Glutamatergic neuron (in vitro differentiated cells): ENCODE data around the gene SYT14. TPM values are rescaled to one million over a fixed set of nuclear protein-coding genes. Genes with fewer than 3 reads are reported as not detected.
A peak's percentile ranks its signal among the peaks of the same experiment; 100 is the strongest.

ENCODE experiments used
- DNase-seq: peaks from one replicate; pipeline ENCODE4 v3.0.0; 2022
- H3K27ac Mint-ChIP-seq: one replicate; pipeline ENCODE4 v1.8.0; 2020; ENCODE audit warnings: mild to moderate bottlenecking, mixed read lengths, inconsistent platforms; ENCODE audit not compliant: unreplicated experiment
- H3K27me3 Mint-ChIP-seq: one replicate; pipeline ENCODE4 v1.8.0; 2020; ENCODE audit warnings: mild to moderate bottlenecking, moderate library complexity, mixed read lengths, inconsistent platforms; ENCODE audit not compliant: unreplicated experiment
- H3K36me3 Mint-ChIP-seq: one replicate; pipeline ENCODE4 v1.8.0; 2020; ENCODE audit warnings: mild to moderate bottlenecking, mixed read lengths, inconsistent platforms; ENCODE audit not compliant: unreplicated experiment
- H3K4me1 Mint-ChIP-seq: one replicate; pipeline ENCODE4 v1.8.0; 2020; ENCODE audit warnings: mild to moderate bottlenecking, low read depth, mixed read lengths, inconsistent platforms; ENCODE audit not compliant: unreplicated experiment
- H3K4me3 Mint-ChIP-seq: one replicate; pipeline ENCODE4 v1.8.0; 2020; ENCODE audit warnings: mild to moderate bottlenecking, mixed read lengths, inconsistent platforms; ENCODE audit not compliant: unreplicated experiment
- H3K9me3 Mint-ChIP-seq: one replicate; pipeline ENCODE4 v1.8.0; 2020; ENCODE audit warnings: mild to moderate bottlenecking, moderate library complexity, mixed read lengths, inconsistent platforms; ENCODE audit not compliant: unreplicated experiment
- total RNA-seq: library from RNA; stranded (reverse); fragmentation: NEBNext Ultra II Directional; extraction: Animal tissue kit (Norgen Biotek cat#: 25700); gene quantifications from one replicate; pipeline ENCODE4 v1.2.1, GENCODE V29; 2021; ENCODE audit not compliant: unreplicated experiment
- TF ChIP-seq, protein P1 (sequence below): fragments of 200-600 bp; sonication (generic); IDR thresholded peaks from one replicate; pipeline ENCODE4 v1.5.0; 2021; ENCODE audit not compliant: partially characterized antibody, unreplicated experiment

The SYT14 gene
- total RNA-seq, 1 donor from 2014 or later = 18.1 TPM

DNA sequence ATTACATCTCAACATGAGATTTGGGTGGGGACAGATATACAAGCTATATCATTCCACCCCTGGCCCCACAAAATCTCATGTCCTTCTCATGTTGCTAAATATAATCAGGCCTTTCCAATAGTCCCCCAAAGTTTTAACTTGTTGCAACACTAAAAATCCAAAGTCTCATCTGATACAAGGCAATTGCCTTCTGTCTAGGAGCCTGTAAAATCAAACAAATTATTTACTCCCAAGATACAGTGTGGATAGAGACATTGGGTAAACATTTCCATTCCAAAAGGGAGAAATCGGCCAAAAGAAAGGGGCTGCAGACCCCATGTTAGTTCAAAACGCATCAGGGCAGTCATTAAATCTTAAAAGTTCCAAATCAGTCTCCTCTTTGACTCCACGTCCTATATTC is 47.0 kb downstream of the SYT14 start:
- no peaks in the 10 kb centered on the region for H3K9me3 Mint-ChIP-seq
- TF ChIP-seq, protein P1, sequence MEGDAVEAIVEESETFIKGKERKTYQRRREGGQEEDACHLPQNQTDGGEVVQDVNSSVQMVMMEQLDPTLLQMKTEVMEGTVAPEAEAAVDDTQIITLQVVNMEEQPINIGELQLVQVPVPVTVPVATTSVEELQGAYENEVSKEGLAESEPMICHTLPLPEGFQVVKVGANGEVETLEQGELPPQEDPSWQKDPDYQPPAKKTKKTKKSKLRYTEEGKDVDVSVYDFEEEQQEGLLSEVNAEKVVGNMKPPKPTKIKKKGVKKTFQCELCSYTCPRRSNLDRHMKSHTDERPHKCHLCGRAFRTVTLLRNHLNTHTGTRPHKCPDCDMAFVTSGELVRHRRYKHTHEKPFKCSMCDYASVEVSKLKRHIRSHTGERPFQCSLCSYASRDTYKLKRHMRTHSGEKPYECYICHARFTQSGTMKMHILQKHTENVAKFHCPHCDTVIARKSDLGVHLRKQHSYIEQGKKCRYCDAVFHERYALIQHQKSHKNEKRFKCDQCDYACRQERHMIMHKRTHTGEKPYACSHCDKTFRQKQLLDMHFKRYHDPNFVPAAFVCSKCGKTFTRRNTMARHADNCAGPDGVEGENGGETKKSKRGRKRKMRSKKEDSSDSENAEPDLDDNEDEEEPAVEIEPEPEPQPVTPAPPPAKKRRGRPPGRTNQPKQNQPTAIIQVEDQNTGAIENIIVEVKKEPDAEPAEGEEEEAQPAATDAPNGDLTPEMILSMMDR = no peak
- no peak overlapping the region for H3K27ac Mint-ChIP-seq
- H3K4me1 Mint-ChIP-seq = peaks cover 3% of the 10 kb centered on the region
- H3K36me3 Mint-ChIP-seq = peaks cover 4% of the 10 kb centered on the region
- peaks cover 2% of the 10 kb centered on the region for H3K27me3 Mint-ChIP-seq
- DNase-seq = no peak
- no peak overlapping the region for H3K4me3 Mint-ChIP-seq

DNA sequence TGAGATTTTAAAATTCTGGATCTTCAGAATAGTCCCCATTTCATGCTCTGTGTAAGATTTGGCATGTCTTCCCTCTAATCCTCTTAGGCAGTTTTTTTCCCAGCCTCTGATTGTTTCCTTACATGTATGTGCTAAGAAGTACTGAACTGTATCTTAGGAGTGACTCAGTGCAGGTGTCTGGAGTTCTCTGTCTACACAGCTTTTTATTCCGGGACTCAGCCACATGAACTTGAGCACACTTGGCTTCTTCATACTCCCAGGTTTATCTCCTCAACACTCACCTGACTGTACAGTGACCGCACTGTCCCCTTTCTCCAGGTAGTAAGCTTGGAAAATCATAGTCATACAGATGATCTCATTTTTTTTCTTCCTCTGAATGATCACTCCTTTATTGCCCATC is 50.7 kb downstream of the SYT14 start:
- no peak overlapping the region for H3K27ac Mint-ChIP-seq
- peaks cover 9% of the 10 kb centered on the region for H3K4me1 Mint-ChIP-seq
- H3K27me3 Mint-ChIP-seq = peaks cover 2% of the 10 kb centered on the region
- TF ChIP-seq, protein P1 = no peak
- no peak overlapping the region for H3K4me3 Mint-ChIP-seq
- DNase-seq = no peak
- no peaks in the 10 kb centered on the region for H3K36me3 Mint-ChIP-seq
- no peaks in the 10 kb centered on the region for H3K9me3 Mint-ChIP-seq

DNA sequence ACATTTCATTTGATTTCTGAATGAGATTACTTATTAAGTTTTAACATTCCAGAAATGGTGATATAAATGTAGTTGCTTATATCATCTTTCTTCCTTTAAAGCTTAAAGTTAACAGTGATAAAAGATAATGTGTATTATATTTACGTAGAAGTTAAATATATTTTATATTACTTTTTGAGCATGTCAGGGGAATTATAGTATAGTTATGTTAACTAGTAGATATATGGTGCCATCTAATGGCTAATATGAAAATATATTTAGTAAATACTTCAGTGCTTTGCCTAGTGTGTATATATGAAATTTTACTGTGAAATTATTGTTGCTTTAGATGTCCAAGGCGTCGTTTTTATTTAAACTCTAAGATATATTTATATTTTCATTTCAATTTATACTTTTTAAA is 51.5 kb downstream of the SYT14 start:
- H3K36me3 Mint-ChIP-seq = no peaks in the 10 kb centered on the region
- no peaks in the 10 kb centered on the region for H3K9me3 Mint-ChIP-seq
- peaks cover 8% of the 10 kb centered on the region for H3K4me1 Mint-ChIP-seq
- no peak overlapping the region for H3K4me3 Mint-ChIP-seq
- H3K27me3 Mint-ChIP-seq = peaks cover 2% of the 10 kb centered on the region
- no peak for DNase-seq
- H3K27ac Mint-ChIP-seq = no peak overlapping the region
- TF ChIP-seq, protein P1 = no peak

DNA sequence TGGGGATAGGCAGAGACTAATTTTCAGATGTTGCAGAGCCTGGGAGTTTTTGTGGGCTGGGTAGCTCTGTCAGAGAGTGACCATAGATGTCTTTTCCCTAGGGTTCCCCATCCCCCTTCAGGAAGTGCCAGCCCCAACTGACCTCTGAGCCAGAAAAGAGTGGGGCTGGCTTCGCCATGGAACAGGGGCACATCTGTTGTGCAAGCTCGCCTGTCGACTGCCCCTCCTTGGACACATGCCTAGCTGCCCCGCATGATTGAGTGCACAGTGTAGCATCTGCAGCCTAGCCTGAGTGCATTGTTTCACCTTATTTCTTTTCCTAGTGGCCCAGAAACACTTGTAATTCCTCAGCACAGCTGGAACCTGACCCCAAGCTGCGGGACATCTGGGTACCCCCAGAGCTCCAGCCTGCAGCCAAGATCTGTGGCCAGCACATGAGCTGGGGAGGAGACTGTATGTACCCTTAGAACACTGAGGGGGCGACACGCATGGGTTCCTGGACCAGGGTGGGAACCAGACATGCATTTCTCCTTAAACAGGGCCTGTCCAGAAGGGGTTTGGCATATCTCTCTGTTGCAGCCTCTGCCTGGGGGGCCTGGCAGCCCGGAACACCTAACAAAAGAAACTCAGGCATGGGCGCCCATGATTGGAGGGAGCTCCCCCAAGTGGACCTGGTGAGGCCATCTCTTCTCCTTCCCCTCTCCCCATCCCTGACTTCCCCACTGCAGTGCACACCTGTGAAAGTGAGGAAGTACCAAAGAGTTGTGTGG is 55.2 kb downstream of the SYT14 start:
- DNase-seq = no peak
- TF ChIP-seq, protein P1 = no peak
- Mint-ChIP-seq H3K9me3 (peaks cover 2% of the 10 kb centered on the region), H3K36me3 (peaks cover 10% of the 10 kb centered on the region), H3K4me3 (no peak overlapping the region), H3K27ac (peak overlapping the region; percentile 49), H3K27me3 (no peaks in the 10 kb centered on the region), H3K4me1 (peaks cover 8% of the 10 kb centered on the region)

DNA sequence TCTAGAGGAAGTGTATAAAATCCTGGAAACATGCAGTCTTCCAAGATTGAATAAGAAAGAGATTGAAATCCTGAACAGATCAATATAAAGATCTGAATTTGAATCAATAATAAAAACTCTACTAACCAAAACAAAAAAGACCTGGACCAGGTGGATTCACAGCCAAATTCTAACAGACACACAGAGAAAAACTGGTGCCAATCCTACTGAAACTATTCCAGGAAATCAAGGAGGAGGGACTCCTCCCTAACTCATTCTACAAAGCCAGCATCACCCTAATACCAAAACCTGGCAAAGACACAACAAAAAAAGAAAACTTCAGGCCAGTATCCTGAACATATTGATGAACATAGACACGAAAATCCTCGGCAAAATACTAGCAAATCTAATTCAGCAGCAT is 58.3 kb downstream of the SYT14 start:
- Mint-ChIP-seq H3K27me3 (no peaks in the 10 kb centered on the region), H3K4me3 (no peak overlapping the region), H3K9me3 (peaks cover 2% of the 10 kb centered on the region), H3K4me1 (peaks cover 8% of the 10 kb centered on the region), H3K27ac (no peak overlapping the region), H3K36me3 (peaks cover 10% of the 10 kb centered on the region)
- no peak for DNase-seq
- TF ChIP-seq, protein P1 = no peak
